ENCODE results near the gene TLR5. TPM values are rescaled to one million over a fixed set of nuclear protein-coding genes. Genes with fewer than 3 reads are reported as not detected.
A peak's percentile ranks its signal among the peaks of the same experiment; 100 is the strongest.

The TLR5 gene
- total and polyA plus RNA-seq, 2 donors (not counting 1 experiment from before 2014, with no cell fraction given): 0.17 to 0.19 TPM

GRCh38 chr1:223105568-223105967 lies 37.5 kb downstream of the TLR5 start:
- Histone ChIP-seq H3K4me3 (replicated peaks in 1 of 4; ENCODE audit: control extremely low read depth in 1 of 4, insufficient read depth in 1 of 4, low read depth in 3 of 4, low read length in 4 of 4) (no peak overlapping the region), H3K9ac (ENCODE audit: insufficient read depth, low read length) (no peak overlapping the region), H3K4me1 (ENCODE audit: control insufficient read depth, extremely low read depth, insufficient read depth, low read length) (no peaks in the 10 kb centered on the region), H3K36me3 (ENCODE audit: control insufficient read depth, insufficient read depth, low read length) (no peaks in the 10 kb centered on the region), H4K20me1 (ENCODE audit: control insufficient read depth, extremely low read depth, insufficient read depth, low read length) (no peaks in the 10 kb centered on the region), H2AFZ (ENCODE audit: low read length) (no peak overlapping the region), H3K9me3 (ENCODE audit: control insufficient read depth, insufficient read depth, low read depth, low read length) (no peaks in the 10 kb centered on the region), H3K79me2 (ENCODE audit: control insufficient read depth, insufficient read depth, low read length) (no peaks in the 10 kb centered on the region), H3K27me3 (ENCODE audit: control insufficient read depth, insufficient read depth, low read length) (peaks cover 6% of the 10 kb centered on the region), H3K4me2 (ENCODE audit: extremely low read depth, insufficient read depth, low read length) (no peak overlapping the region), H3K27ac (ENCODE audit: insufficient read depth, low read length) (no peak overlapping the region)
- DNase-seq (ENCODE audit: low read depth in 2 of 2): no peak
- no peak for TF ChIP-seq EZH2 (IDR thresholded peaks at IDR 0.05; ENCODE audit: low read length, missing control alignments)
- no peak for TF ChIP-seq CTCF (conservative IDR thresholded peaks at IDR 0.05 in 1 of 2, IDR thresholded peaks at IDR 0.05 in 1 of 2; ENCODE audit: low read depth in 1 of 2, low read length in 2 of 2)

- H3K9ac ChIP-seq (ENCODE audit: insufficient read depth, low read length): no peak overlapping the region
- peaks cover 6% of the 10 kb centered on the region for H3K27me3 ChIP-seq (ENCODE audit: control insufficient read depth, insufficient read depth, low read length)
- H4K20me1 ChIP-seq (ENCODE audit: control insufficient read depth, extremely low read depth, insufficient read depth, low read length): no peaks in the 10 kb centered on the region
- H3K4me3 ChIP-seq (replicated peaks in 1 of 4; ENCODE audit: control extremely low read depth in 1 of 4, insufficient read depth in 1 of 4, low read depth in 3 of 4, low read length in 4 of 4): no peak overlapping the region
- H3K4me1 ChIP-seq (ENCODE audit: control insufficient read depth, extremely low read depth, insufficient read depth, low read length): no peaks in the 10 kb centered on the region
- no peak overlapping the region for H2AFZ ChIP-seq (ENCODE audit: low read length)
- no peaks in the 10 kb centered on the region for H3K9me3 ChIP-seq (ENCODE audit: control insufficient read depth, insufficient read depth, low read depth, low read length)
- H3K4me2 ChIP-seq (ENCODE audit: extremely low read depth, insufficient read depth, low read length): no peak overlapping the region
- H3K27ac ChIP-seq (ENCODE audit: insufficient read depth, low read length): no peak overlapping the region
- no peaks in the 10 kb centered on the region for H3K79me2 ChIP-seq (ENCODE audit: control insufficient read depth, insufficient read depth, low read length)
- H3K36me3 ChIP-seq (ENCODE audit: control insufficient read depth, insufficient read depth, low read length): no peaks in the 10 kb centered on the region
- peak in 1 of 2 donors; percentile 34 for DNase-seq (ENCODE audit: low read depth in 2 of 2)
- TF ChIP-seq CTCF (conservative IDR thresholded peaks at IDR 0.05 in 1 of 2, IDR thresholded peaks at IDR 0.05 in 1 of 2; ENCODE audit: low read depth in 1 of 2, low read length in 2 of 2): no peak
- TF ChIP-seq EZH2 (IDR thresholded peaks at IDR 0.05; ENCODE audit: low read length, missing control alignments): no peak
Observed at GRCh38 chr1:223102797-223103533, 40.1 kb downstream of the TLR5 start.

- H3K27ac ChIP-seq (ENCODE audit: insufficient read depth, low read length): no peak overlapping the region
- H3K4me2 ChIP-seq (ENCODE audit: extremely low read depth, insufficient read depth, low read length): no peak overlapping the region
- H3K4me1 ChIP-seq (ENCODE audit: control insufficient read depth, extremely low read depth, insufficient read depth, low read length): no peaks in the 10 kb centered on the region
- peaks cover 3% of the 10 kb centered on the region for H3K27me3 ChIP-seq (ENCODE audit: control insufficient read depth, insufficient read depth, low read length)
- H2AFZ ChIP-seq (ENCODE audit: low read length): no peak overlapping the region
- H3K9ac ChIP-seq (ENCODE audit: insufficient read depth, low read length): no peak overlapping the region
- H3K79me2 ChIP-seq (ENCODE audit: control insufficient read depth, insufficient read depth, low read length): no peaks in the 10 kb centered on the region
- H3K9me3 ChIP-seq (ENCODE audit: control insufficient read depth, insufficient read depth, low read depth, low read length): no peaks in the 10 kb centered on the region
- DNase-seq (ENCODE audit: low read depth in 2 of 2): no peak
- no peaks in the 10 kb centered on the region for H4K20me1 ChIP-seq (ENCODE audit: control insufficient read depth, extremely low read depth, insufficient read depth, low read length)
- no peaks in the 10 kb centered on the region for H3K36me3 ChIP-seq (ENCODE audit: control insufficient read depth, insufficient read depth, low read length)
- H3K4me3 ChIP-seq (replicated peaks in 1 of 4; ENCODE audit: control extremely low read depth in 1 of 4, insufficient read depth in 1 of 4, low read depth in 3 of 4, low read length in 4 of 4): no peak overlapping the region
- no peak for TF ChIP-seq CTCF (conservative IDR thresholded peaks at IDR 0.05 in 1 of 2, IDR thresholded peaks at IDR 0.05 in 1 of 2; ENCODE audit: low read depth in 1 of 2, low read length in 2 of 2)
Observed at GRCh38 chr1:223097713-223098112, 45.3 kb downstream of the TLR5 start.
